Measurements from ENCODE around the gene PRDM16. TPM values are rescaled to one million over a fixed set of nuclear protein-coding genes. Genes with fewer than 3 reads are reported as not detected.
A peak's percentile ranks its signal among the peaks of the same experiment; 100 is the strongest.

PRDM16 gene
- total and polyA plus RNA-seq, 2 of the 8 experiments (the other 6 are each of a cell fraction or from before 2014, with no cell fraction given), result 0.39 to 0.43 TPM

GRCh38 chr1:3075666-3076362, 6.8 kb downstream of the PRDM16 start:
- CTCF ChIA-PET (ENCODE audit: partially characterized antibody), result no interaction called here
- Histone ChIP-seq H3K4me1 (replicated peaks in 1 of 4; ENCODE audit: control insufficient read depth in 3 of 4, insufficient read depth in 4 of 4, low read length in 3 of 4) (peaks cover 0 to 36% (median 27%) of the 10 kb centered on the region in 4 experiments; a peak in 6 of 7 replicates), H2BK20ac (ENCODE audit: low read length) (no peak overlapping the region), H2BK5ac (ENCODE audit: low read depth, low read length) (no peak overlapping the region), H4K91ac (replicated peaks; ENCODE audit: insufficient read length, low read length) (peak overlapping the region; percentile 55), H3K27ac (ENCODE audit: low read depth, low read length) (no peak overlapping the region), H3K79me2 (ENCODE audit: control insufficient read depth in 1 of 2, insufficient read depth in 2 of 2, low read length in 2 of 2) (no peaks in the 10 kb centered on the region), H3K4me2 (ENCODE audit: insufficient read depth in 1 of 2, low read depth in 2 of 2, low read length in 2 of 2) (no peak overlapping the region), H3K4me3 (ENCODE audit: extremely low read depth in 1 of 4, insufficient read depth in 2 of 4, low read depth in 3 of 4, low read length in 4 of 4) (no peak overlapping the region), H2BK12ac (ENCODE audit: low read depth, low read length) (peak overlapping the region; percentile 87; the same call in 1 of the 2 replicates), H3K79me1 (ENCODE audit: low read depth, low read length) (no peaks in the 10 kb centered on the region), H4K8ac (ENCODE audit: extremely low read depth, insufficient read depth, low read length) (no peak overlapping the region; the same call in 1 of the 2 replicates), H3K9ac (replicated peaks in 1 of 4; ENCODE audit: extremely low read depth in 1 of 4, low read depth in 3 of 4, low read length in 3 of 4) (no peak overlapping the region), H3K23ac (ENCODE audit: insufficient read length) (no peak overlapping the region), H4K5ac (ENCODE audit: insufficient read length, low read depth, low read length) (no peak overlapping the region), H2AK5ac (ENCODE audit: low read depth, low read length) (no peak overlapping the region), H3K56ac (replicated peaks; ENCODE audit: insufficient read length, low read depth, low read length) (no peak overlapping the region), H3K4ac (replicated peaks; ENCODE audit: insufficient read length, low read depth, low read length) (peak overlapping the region; percentile 53), H3K18ac (ENCODE audit: extremely low read depth, low read length) (no peak overlapping the region), H2AFZ (ENCODE audit: low read length) (no peak overlapping the region), H2BK120ac (replicated peaks; ENCODE audit: low read depth, low read length) (no peak overlapping the region), H2BK15ac (ENCODE audit: low read length) (0 out of 2 replicates have a peak overlapping the region, but pooled peaks have one; percentile 72), H4K20me1 (replicated peaks in 1 of 2; ENCODE audit: control insufficient read depth in 1 of 2, insufficient read depth in 2 of 2, low read length in 2 of 2) (peaks cover 6 to 12% of the 10 kb centered on the region in 2 experiments), H3K27me3 (replicated peaks in 1 of 4; ENCODE audit: control insufficient read depth in 3 of 4, extremely low read depth in 1 of 4, insufficient read depth in 3 of 4, low read length in 3 of 4) (peaks cover 36 to 59% (median 47%) of the 10 kb centered on the region in 4 experiments), H3K9me3 (ENCODE audit: insufficient read depth in 2 of 2, low read depth in 1 of 2, low read length in 1 of 2) (no peaks in the 10 kb centered on the region; a peak in 1 of 4 replicates), H3K14ac (ENCODE audit: insufficient read length) (no peak overlapping the region), H3K36me3 (ENCODE audit: control insufficient read depth in 2 of 4, insufficient read depth in 4 of 4, low read length in 3 of 4) (peaks cover 0 to 7% (median 0%) of the 10 kb centered on the region in 4 experiments; a peak in 1 of 8 replicates), H3K23me2 (ENCODE audit: low read depth, low read length) (peaks cover 6% of the 10 kb centered on the region; the same call in 1 of the 2 replicates)
- TF ChIP-seq TAF1 (IDR thresholded peaks at IDR 0.05; ENCODE audit: low read depth, low read length), result no peak
- no peak for TF ChIP-seq RAD21 (IDR thresholded peaks at IDR 0.05 in 1 of 2, conservative IDR thresholded peaks at IDR 0.05 in 1 of 2; ENCODE audit: low read depth in 2 of 2, low read length in 2 of 2)
- TF ChIP-seq CREB1 (IDR thresholded peaks at IDR 0.05), result no peak
- TF ChIP-seq TCF12 (IDR thresholded peaks at IDR 0.05; ENCODE audit: low read depth, low read length), result no peak
- no peak for TF ChIP-seq RXRA (IDR thresholded peaks at IDR 0.05; ENCODE audit: insufficient read depth, low read depth, low read length)
- no peak for TF ChIP-seq EZH2 (IDR thresholded peaks at IDR 0.05; ENCODE audit: low read depth, low read length, severe bottlenecking)
- TF ChIP-seq SUZ12 (IDR thresholded peaks at IDR 0.05; ENCODE audit: low read length), result no peak
- TF ChIP-seq CHD2 (IDR thresholded peaks at IDR 0.05; ENCODE audit: low read length), result no peak
- no peak for TF ChIP-seq POLR2AphosphoS5 (IDR thresholded peaks at IDR 0.05; ENCODE audit: low read depth, low read length)
- TF ChIP-seq HDAC6 (IDR thresholded peaks at IDR 0.05; ENCODE audit: low read depth, low read length), result no peak
- FAIRE-seq (no peak), DNase-seq (ENCODE audit: low read depth in 1 of 2, low spot score in 2 of 2) (no peak)
- POLR2A ChIA-PET (ENCODE audit: partially characterized antibody), result no interaction called here
- WGBS, 2 experiments (ENCODE audit: extremely low coverage in 1 of 2, insufficient coverage in 1 of 2, insufficient read length in 1 of 2, insufficient replicate concordance in 2 of 2, low coverage in 1 of 2, low lambda C conversion rate in 2 of 2, missing lambda C conversion rate in 1 of 2), result 93% methylated on average over 36 of the region's 36 CpGs; no CpG with 5 or more reads in 1 of the 2 experiments

Measured in H1 (cell line).